CD8-positive, alpha-beta memory T cell (primary cell): ENCODE measurements around the gene HIKESHI. TPM values are rescaled to one million over a fixed set of nuclear protein-coding genes. Genes with fewer than 3 reads are reported as not detected.
A peak's percentile ranks its signal among the peaks of the same experiment; 100 is the strongest.
"Not testable (repeated sequence)": the region's sequence is repeated elsewhere in the genome, so short reads cannot be mapped to it uniquely, and the experiment has no call there.

Source experiments
- CTCF ChIA-PET: fragments of 350-600 bp; sonication (Branson Sonifier 250); formaldehyde crosslinking; loops from one replicate; lab custom pipeline; 2021; ENCODE audit warnings: antibody characterized with exemption; lab: Charles Lee
- POLR2A ChIA-PET: fragments of 350-600 bp; sonication (Branson Sonifier 250); formaldehyde crosslinking; loops from one replicate; lab custom pipeline; 2021; ENCODE audit warnings: antibody characterized with exemption; lab: Charles Lee
- DNase-seq, 5 donors: peaks; one replicate each; pipeline versions ENCODE4 v3.0.0 to v3.0.0-alpha.2; 2020 to 2022; ENCODE audit warnings: mixed read lengths in 1 of 5
- H3K27ac ChIP-seq: one replicate; pipeline ENCODE4 v1.7.0; 2013; ENCODE audit warnings: low read depth, mild to moderate bottlenecking, low read length, moderate library complexity
- H3K27me3 ChIP-seq: 2 replicates; pipeline ENCODE4 v1.7.0; 2013; ENCODE audit warnings: low read length, mild to moderate bottlenecking; ENCODE audit not compliant: insufficient read depth, poor library complexity, severe bottlenecking
- H3K36me3 ChIP-seq: 2 replicates; pipeline ENCODE4 v1.7.0; 2013; ENCODE audit warnings: mild to moderate bottlenecking, low read length, moderate library complexity; ENCODE audit not compliant: insufficient read depth
- H3K4me1 ChIP-seq: 2 replicates; pipeline ENCODE4 v1.7.0; 2013; ENCODE audit warnings: mild to moderate bottlenecking, low read length, moderate library complexity; ENCODE audit not compliant: insufficient read depth
- H3K4me3 ChIP-seq: 2 replicates; pipeline ENCODE4 v1.7.0; 2013; ENCODE audit warnings: mild to moderate bottlenecking, low read length
- H3K9me3 ChIP-seq: 2 replicates; pipeline ENCODE4 v1.7.0; 2013; ENCODE audit warnings: mild to moderate bottlenecking, low read length
- H3K27ac Mint-ChIP-seq, 8 donors: one replicate each; pipeline ENCODE4 v1.8.0; 2020 to 2021; ENCODE audit warnings: mixed read lengths in 8 of 8, mild to moderate bottlenecking in 6 of 8, inconsistent platforms in 3 of 8, moderate library complexity in 3 of 8
- H3K27me3 Mint-ChIP-seq, 2 donors: one replicate each; pipeline ENCODE4 v1.8.0; 2020 to 2021; ENCODE audit warnings: mixed read lengths in 2 of 2, mild to moderate bottlenecking in 1 of 2, moderate library complexity in 1 of 2
- H3K36me3 Mint-ChIP-seq, 3 donors: one replicate each; pipeline ENCODE4 v1.8.0; 2020 to 2021; ENCODE audit warnings: mixed read lengths in 3 of 3, inconsistent platforms in 1 of 3, mild to moderate bottlenecking in 1 of 3
- H3K4me1 Mint-ChIP-seq, 3 donors: one replicate each; pipeline ENCODE4 v1.8.0; 2020 to 2021; ENCODE audit warnings: mixed read lengths in 3 of 3, inconsistent platforms in 1 of 3, mild to moderate bottlenecking in 1 of 3
- H3K4me3 Mint-ChIP-seq, 7 donors: one replicate each; pipeline ENCODE4 v1.8.0; 2020 to 2021; ENCODE audit warnings: mixed read lengths in 7 of 7, mild to moderate bottlenecking in 6 of 7, moderate library complexity in 4 of 7, inconsistent platforms in 2 of 7
- H3K9me3 Mint-ChIP-seq, 5 donors: one replicate each; pipeline ENCODE4 v1.8.0; 2020 to 2022; ENCODE audit warnings: mixed read lengths in 5 of 5, mild to moderate bottlenecking in 3 of 5, moderate library complexity in 2 of 5, inconsistent platforms in 1 of 5
- polyA plus RNA-seq: library from polyadenylated mRNA; unstranded; fragments of 300-500 nt; fragmentation: Illumina TruSeq; gene quantifications from one replicate; pipeline ENCODE4 v1.2.3, GENCODE V29; 2021
- total RNA-seq, 2 experiments: library from RNA; stranded (reverse); gene quantifications; one replicate each; pipeline ENCODE4 v1.2.3, GENCODE V29; 2021

The HIKESHI gene
- total and polyA plus RNA-seq, 3 experiments from 2014 or later = 52.9 to 85.3 (median 56.9) TPM

GRCh38 chr11:86303257-86303656 is 1.2 kb downstream of the HIKESHI start:
- no peak for DNase-seq
- H3K27ac Mint-ChIP-seq = peak overlapping the region in 7 of 8 donors; percentile 54 to 100 (median 98)
- Histone ChIP-seq H3K27ac (no peak overlapping the region), H3K4me3 (peak overlapping the region; percentile 79), H3K36me3 (no peaks in the 10 kb centered on the region), H3K9me3 (no peaks in the 10 kb centered on the region), H3K27me3 (no peaks in the 10 kb centered on the region), H3K4me1 (peaks cover 18% of the 10 kb centered on the region)
- peak overlapping the region; percentile 97 to 100 (median 99) for H3K4me3 Mint-ChIP-seq
- ChIA-PET POLR2A (interaction anchor here (1.6 kb wide), 1 partner anchor 234 kb away, joined by 10 read pairs; the partner anchor contains the start of gene PICALM), CTCF (interaction anchor here (1.4 to 2.0 kb wide), 3 partner anchors 12 to 448 kb away, joined by 3 to 5 read pairs (median 5); partner anchors contain the start of genes CCDC83 and EED)
- peaks cover 2 to 5% of the 10 kb centered on the region in 2 donors for H3K27me3 Mint-ChIP-seq
- peaks cover 28 to 43% (median 40%) of the 10 kb centered on the region in 3 donors for H3K4me1 Mint-ChIP-seq
- H3K9me3 Mint-ChIP-seq = no peaks in the 10 kb centered on the region
- H3K36me3 Mint-ChIP-seq = peaks cover 0 to 19% (median 0%) of the 10 kb centered on the region in 3 donors

DNA sequence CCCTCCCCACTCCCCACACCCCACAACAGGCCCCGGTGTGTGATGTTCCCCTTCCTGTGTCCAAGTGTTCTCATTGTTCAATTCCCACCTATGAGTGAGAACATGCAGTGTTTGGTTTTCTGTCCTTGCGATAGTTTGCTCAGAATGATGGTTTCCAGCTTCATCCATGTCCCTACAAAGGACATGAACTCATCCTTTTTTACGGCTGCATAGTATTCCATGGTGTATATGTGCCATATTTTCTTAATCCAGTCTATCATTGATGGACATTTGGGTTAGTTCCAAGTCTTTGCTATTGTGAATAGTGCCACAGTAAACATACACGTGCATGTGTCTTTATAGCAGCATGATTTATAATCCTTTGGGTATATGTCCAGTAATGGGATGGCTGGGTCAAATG is 6.7 kb downstream of the HIKESHI start:
- H3K27me3 Mint-ChIP-seq, H3K4me3 Mint-ChIP-seq, H3K27me3 ChIP-seq, H3K36me3 ChIP-seq, DNase-seq, H3K9me3 Mint-ChIP-seq, H3K9me3 ChIP-seq, H3K27ac ChIP-seq, H3K4me3 ChIP-seq, H3K4me1 ChIP-seq, H3K27ac Mint-ChIP-seq, CTCF ChIA-PET, POLR2A ChIA-PET: not testable (repeated sequence)
- H3K4me1 Mint-ChIP-seq = peaks cover 37 to 60% (median 51%) of the 10 kb centered on the region in 3 donors
- H3K36me3 Mint-ChIP-seq = peaks cover 4 to 52% (median 17%) of the 10 kb centered on the region in 3 donors

DNA sequence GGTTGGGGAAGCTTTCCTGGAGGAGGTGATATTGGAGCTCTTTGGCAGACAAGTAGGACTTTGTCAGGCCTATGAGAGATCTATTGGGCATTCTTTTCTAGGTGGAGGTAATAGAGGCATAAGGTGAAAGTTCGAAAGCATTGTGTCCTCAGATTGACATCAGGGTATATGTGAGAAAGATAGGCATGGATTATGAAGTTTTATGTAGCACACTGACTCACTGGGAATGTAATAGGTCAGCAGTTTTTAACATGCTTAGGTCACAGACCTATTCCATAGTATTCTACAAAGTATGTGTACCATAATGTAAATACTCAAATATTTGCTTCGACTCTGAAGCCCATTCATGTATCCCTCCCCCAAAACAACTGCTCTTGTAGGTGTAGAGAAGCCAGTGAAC is 11.8 kb downstream of the HIKESHI start:
- CTCF ChIA-PET = no interaction called here
- Mint-ChIP-seq H3K27ac (peak overlapping the region in 3 of 8 donors; percentile 23 to 67 (median 33)), H3K9me3 (no peaks in the 10 kb centered on the region), H3K4me1 (peaks cover 33 to 50% (median 38%) of the 10 kb centered on the region in 3 donors), H3K4me3 (no peak overlapping the region), H3K36me3 (peaks cover 4 to 68% (median 27%) of the 10 kb centered on the region in 3 donors), H3K27me3 (peaks cover 0 to 1% of the 10 kb centered on the region in 2 donors)
- H3K9me3 ChIP-seq = no peaks in the 10 kb centered on the region
- H3K36me3 ChIP-seq = peaks cover 5% of the 10 kb centered on the region
- no peaks in the 10 kb centered on the region for H3K27me3 ChIP-seq
- H3K4me1 ChIP-seq = no peaks in the 10 kb centered on the region
- POLR2A ChIA-PET = no interaction called here
- no peak overlapping the region for H3K27ac ChIP-seq
- no peak overlapping the region for H3K4me3 ChIP-seq
- DNase-seq = no peak

DNA sequence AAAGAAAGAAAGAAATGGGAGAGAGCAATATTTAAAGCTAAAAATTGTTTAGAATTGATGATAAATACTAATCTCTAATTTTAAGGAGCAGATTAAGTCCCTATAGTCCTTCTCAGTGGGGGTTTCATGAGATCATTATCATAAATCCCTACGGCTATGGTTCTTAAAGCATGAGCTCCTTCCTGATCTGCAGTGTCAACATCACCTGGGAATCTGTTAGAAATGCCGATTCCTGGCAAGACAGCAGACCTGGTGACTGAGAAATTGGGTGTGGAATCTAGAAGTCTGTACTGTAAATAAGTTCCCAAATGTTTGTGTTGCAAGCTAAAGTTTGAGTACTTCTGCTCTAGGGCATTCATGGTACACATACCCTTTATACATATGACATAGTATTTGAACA is 12.6 kb downstream of the HIKESHI start:
- Mint-ChIP-seq H3K36me3 (peaks cover 5 to 66% (median 24%) of the 10 kb centered on the region in 3 donors), H3K4me3 (no peak overlapping the region), H3K27me3 (peaks cover 0 to 1% of the 10 kb centered on the region in 2 donors), H3K27ac (peak overlapping the region in 1 of 8 donors; percentile 67), H3K9me3 (no peaks in the 10 kb centered on the region), H3K4me1 (peaks cover 28 to 43% (median 31%) of the 10 kb centered on the region in 3 donors)
- ChIA-PET POLR2A (no interaction called here), CTCF (no interaction called here)
- H3K9me3 ChIP-seq = no peaks in the 10 kb centered on the region
- H3K27ac ChIP-seq = no peak overlapping the region
- H3K4me1 ChIP-seq = no peaks in the 10 kb centered on the region
- H3K36me3 ChIP-seq = peaks cover 5% of the 10 kb centered on the region
- no peaks in the 10 kb centered on the region for H3K27me3 ChIP-seq
- no peak for DNase-seq
- H3K4me3 ChIP-seq = no peak overlapping the region

GRCh38 chr11:86335131-86335767 is 33.2 kb downstream of the HIKESHI start:
- POLR2A ChIA-PET = no interaction called here
- Histone ChIP-seq H3K27me3 (no peaks in the 10 kb centered on the region), H3K27ac (no peak overlapping the region), H3K4me1 (no peaks in the 10 kb centered on the region), H3K36me3 (peaks cover 20% of the 10 kb centered on the region), H3K9me3 (no peaks in the 10 kb centered on the region), H3K4me3 (no peak overlapping the region)
- Mint-ChIP-seq H3K4me1 (peaks cover 2 to 12% (median 8%) of the 10 kb centered on the region in 3 donors), H3K4me3 (no peak overlapping the region), H3K27ac (peak overlapping the region in 2 of 8 donors; percentile 2 to 48), H3K27me3 (no peaks in the 10 kb centered on the region), H3K36me3 (peaks cover 32 to 79% (median 36%) of the 10 kb centered on the region in 3 donors), H3K9me3 (peaks cover 0 to 4% (median 0%) of the 10 kb centered on the region in 5 donors)
- CTCF ChIA-PET = interaction anchor here (1.3 kb wide), 1 partner anchor 721 kb away, joined by 3 read pairs; no protein-coding TSS in a partner anchor
- no peak for DNase-seq

GRCh38 chr11:86337227-86337626 is 35.2 kb downstream of the HIKESHI start:
- peaks cover 0 to 4% (median 0%) of the 10 kb centered on the region in 5 donors for H3K9me3 Mint-ChIP-seq
- Histone ChIP-seq H3K27ac (no peak overlapping the region), H3K4me3 (no peak overlapping the region), H3K27me3 (no peaks in the 10 kb centered on the region), H3K4me1 (no peaks in the 10 kb centered on the region), H3K36me3 (peaks cover 20% of the 10 kb centered on the region), H3K9me3 (no peaks in the 10 kb centered on the region)
- H3K4me3 Mint-ChIP-seq = no peak overlapping the region
- H3K27me3 Mint-ChIP-seq = no peaks in the 10 kb centered on the region
- no peak overlapping the region for H3K27ac Mint-ChIP-seq
- DNase-seq = no peak
- peaks cover 35 to 79% (median 43%) of the 10 kb centered on the region in 3 donors for H3K36me3 Mint-ChIP-seq
- CTCF ChIA-PET = no interaction called here
- POLR2A ChIA-PET = no interaction called here
- peaks cover 12 to 17% (median 14%) of the 10 kb centered on the region in 3 donors for H3K4me1 Mint-ChIP-seq

DNA sequence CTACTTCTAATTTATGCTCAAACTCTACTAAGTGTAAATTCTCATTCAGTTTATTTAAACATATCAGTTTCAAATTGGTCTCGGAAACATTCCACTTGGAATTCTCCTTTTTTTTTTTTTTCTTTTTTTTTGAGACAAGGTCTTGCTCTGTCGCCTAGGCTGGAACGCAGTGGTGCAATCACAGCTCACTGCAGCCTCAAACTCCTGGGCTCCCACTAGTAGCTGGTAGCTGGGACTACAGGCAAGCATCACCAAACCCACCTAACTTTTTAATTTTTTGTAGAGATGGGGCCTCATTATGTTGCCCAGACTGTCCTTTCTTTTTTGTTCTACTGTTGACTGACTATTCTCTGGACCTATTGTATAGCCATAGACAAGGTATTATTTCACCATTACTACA is 39.3 kb downstream of the HIKESHI start:
- H3K27me3 Mint-ChIP-seq = no peaks in the 10 kb centered on the region
- Histone ChIP-seq H3K27me3 (no peaks in the 10 kb centered on the region), H3K36me3 (peaks cover 13% of the 10 kb centered on the region), H3K4me3 (no peak overlapping the region), H3K9me3 (no peaks in the 10 kb centered on the region), H3K27ac (no peak overlapping the region), H3K4me1 (no peaks in the 10 kb centered on the region)
- ChIA-PET CTCF (no interaction called here), POLR2A (no interaction called here)
- no peak for DNase-seq
- peaks cover 22 to 36% (median 25%) of the 10 kb centered on the region in 3 donors for H3K4me1 Mint-ChIP-seq
- peaks cover 26 to 69% (median 36%) of the 10 kb centered on the region in 3 donors for H3K36me3 Mint-ChIP-seq
- H3K9me3 Mint-ChIP-seq = peaks cover 0 to 4% (median 0%) of the 10 kb centered on the region in 5 donors
- no peak overlapping the region for H3K4me3 Mint-ChIP-seq
- H3K27ac Mint-ChIP-seq = peak overlapping the region in 2 of 8 donors; percentile 9 to 54

- no peaks in the 10 kb centered on the region for H3K9me3 Mint-ChIP-seq
- H3K4me1 ChIP-seq = no peaks in the 10 kb centered on the region
- H3K27ac ChIP-seq = no peak overlapping the region
Measured at GRCh38 chr11:86346513-86346912, 44.5 kb downstream of the HIKESHI start.

More at GRCh38 chr11:86346513-86346912, 44.5 kb downstream of the HIKESHI start:
- no peaks in the 10 kb centered on the region for H3K27me3 Mint-ChIP-seq
- CTCF ChIA-PET = no interaction called here
- H3K4me3 Mint-ChIP-seq = no peak overlapping the region
- H3K4me1 Mint-ChIP-seq = peaks cover 18 to 26% (median 19%) of the 10 kb centered on the region in 3 donors
- H3K36me3 Mint-ChIP-seq = peaks cover 5 to 37% (median 10%) of the 10 kb centered on the region in 3 donors
- H3K27me3 ChIP-seq = no peaks in the 10 kb centered on the region
- DNase-seq = no peak
- H3K9me3 ChIP-seq = no peaks in the 10 kb centered on the region
- H3K4me3 ChIP-seq = no peak overlapping the region
- POLR2A ChIA-PET = no interaction called here
- H3K36me3 ChIP-seq = peaks cover 5% of the 10 kb centered on the region
- no peak overlapping the region for H3K27ac Mint-ChIP-seq
